ENCODE measurements around the gene MRPL10.
"Not testable (repeated sequence)": the region's sequence is repeated elsewhere in the genome, so short reads cannot be mapped to it uniquely, and the experiment has no call there.

Gene MRPL10

DNA sequence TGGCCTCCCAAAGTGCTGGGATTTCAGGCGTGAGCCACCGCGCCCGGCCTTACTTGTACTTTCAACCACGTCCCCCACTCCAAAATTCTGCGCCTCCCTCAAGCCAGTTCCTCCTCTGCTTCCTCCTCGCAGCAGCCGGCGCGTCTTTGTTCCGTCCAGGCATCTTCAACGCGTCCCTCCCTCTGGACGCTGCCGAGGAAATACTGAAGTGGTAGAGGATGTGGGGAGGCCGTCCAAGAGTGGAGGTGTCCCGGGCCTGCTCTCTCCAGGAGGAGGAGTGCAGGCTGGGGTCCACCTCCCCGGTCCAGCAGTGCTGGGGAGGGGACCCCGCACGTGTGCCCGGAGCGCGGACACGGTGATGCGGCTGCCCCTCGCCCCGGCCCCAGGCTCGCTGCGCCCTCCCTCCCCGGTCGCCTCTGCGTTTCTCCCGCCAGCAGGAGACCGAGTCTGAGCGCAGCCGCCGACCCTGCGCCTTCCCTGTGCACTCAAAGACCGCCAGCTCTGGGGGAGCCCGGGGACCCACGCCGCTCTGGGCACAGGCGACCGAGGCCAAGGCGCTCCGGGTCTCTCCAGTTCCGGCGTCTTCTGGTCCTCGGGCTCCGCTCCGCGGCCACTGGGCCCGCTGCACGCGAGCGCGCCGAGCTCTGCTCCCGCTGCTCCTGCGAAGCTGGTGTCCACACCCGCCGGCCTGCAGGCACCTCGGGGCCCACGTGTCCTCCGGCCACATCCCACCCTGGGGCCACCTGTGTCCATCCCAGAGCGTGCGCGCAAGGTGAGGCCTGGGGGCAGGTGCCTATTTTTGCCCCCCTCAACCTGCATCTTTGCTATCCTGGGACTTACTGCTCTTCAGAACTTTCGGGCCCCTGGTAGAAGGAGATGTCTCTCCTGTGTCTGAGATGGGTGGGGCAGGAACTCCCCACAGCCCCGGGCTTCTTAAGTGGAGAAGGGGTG lies 41.5 kb downstream of the MRPL10 start:
- DNase-seq: peak; percentile 45

DNA sequence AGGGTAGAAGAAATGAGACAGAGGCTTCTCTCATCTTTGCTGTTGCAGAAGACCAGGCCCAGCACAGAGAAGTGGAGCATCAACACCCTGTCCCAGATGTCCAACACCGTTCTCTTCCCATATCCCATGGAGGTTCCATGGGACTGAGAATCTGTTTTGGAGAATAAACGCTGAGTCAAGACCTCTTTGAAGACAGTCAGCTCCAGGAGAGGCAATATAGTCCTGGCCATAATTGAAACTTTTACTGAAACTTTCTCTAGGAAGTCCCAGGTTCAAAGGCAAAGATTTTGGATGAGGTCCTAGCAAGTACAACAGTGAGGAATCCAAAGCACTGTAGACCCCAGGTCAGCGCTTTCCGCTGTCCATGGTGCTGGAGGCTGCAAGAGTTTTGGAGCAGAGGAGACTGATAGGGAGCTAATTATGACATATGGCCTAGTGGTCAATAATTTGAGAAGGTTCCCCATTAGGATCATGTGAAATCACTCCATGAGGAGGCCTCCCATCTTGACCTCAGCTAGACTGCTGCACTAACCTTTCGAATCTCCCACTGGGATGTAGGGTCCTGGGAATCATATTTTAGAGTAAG lies 45.7 kb downstream of the MRPL10 start:
- DNase-seq: no peak

DNA sequence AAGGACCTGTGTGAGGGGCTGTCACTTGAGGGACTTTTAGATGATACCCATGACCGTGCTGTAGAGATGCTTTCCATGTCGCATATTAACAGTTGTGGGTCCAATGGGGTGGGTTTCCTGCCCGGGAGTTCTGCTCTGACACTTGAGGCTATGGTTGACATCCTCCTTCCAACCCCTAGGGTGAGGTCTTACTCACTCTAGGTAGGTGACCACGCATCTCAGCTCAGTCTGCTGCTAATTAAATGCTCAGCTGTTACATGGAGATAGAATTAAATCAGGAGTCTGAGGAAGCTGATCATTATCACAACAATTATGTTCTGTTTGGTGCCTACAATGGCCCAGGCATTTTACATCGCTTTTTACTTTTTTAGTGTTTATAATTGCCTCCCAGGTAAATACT lies 49.9 kb downstream of the MRPL10 start:
- no peak for DNase-seq

DNA sequence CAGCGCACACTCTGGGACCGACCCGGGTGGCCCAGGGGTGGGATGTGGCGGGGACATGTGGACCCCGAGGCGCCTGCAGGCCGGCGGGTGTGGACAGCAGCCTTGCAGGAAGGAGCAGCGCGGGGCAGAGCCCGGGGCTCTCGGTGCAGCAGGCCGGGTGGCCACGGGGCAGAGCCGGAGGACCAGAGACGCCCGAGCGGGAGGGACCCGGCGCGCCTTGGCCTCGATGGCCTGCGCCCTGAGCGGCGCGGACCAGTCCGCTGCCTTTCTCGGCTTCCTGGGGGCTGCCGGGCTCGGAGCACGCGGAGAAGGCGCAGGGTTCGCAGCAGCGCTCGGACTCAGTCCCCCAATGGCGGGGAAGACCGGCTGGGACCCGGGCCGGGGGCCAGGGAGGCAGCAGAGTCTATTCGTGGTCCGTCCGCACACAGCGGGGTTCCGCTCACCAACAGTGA lies 53.1 kb downstream of the MRPL10 start:
- DNase-seq: no peak

DNA sequence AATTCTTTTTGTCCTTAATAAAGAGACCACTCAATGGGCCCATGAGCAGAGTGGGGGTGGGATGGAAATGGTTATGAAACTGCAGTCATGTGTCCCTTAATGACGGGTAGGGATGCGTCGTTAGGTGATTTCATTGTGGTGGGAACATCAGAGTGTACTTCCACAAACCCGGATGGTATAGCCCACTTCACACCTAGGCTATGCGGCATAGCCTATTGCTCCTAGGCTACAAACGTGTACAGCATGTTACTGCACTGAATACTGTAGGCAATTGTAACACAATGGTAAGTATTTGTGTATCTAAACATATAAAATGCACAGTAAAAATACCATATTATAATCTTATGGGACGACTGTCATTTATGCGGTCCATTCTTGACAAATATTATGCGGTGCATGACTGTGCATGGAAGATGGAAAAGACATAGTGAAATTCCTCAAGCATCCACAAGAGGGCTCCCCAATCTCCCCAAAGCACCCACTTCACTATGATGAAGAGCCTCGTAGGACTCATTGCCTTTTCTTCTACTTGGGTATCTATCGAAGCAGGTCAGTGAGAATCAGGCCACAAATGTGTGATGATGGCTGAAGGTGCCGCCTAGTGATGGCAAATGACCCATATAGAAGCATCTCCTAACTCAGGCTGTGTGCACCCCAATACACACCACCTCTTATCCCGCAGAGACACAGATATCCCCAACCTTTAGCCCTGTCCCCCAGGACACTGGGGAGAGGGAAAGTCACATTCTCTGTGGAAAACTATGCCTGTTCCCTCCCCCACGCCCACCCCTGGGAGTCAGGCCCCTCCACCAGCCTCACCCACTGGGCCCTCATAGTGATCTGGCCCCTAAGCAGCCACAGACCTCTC lies 54.8 kb downstream of the MRPL10 start:
- DNase-seq: peak; percentile 18

DNA sequence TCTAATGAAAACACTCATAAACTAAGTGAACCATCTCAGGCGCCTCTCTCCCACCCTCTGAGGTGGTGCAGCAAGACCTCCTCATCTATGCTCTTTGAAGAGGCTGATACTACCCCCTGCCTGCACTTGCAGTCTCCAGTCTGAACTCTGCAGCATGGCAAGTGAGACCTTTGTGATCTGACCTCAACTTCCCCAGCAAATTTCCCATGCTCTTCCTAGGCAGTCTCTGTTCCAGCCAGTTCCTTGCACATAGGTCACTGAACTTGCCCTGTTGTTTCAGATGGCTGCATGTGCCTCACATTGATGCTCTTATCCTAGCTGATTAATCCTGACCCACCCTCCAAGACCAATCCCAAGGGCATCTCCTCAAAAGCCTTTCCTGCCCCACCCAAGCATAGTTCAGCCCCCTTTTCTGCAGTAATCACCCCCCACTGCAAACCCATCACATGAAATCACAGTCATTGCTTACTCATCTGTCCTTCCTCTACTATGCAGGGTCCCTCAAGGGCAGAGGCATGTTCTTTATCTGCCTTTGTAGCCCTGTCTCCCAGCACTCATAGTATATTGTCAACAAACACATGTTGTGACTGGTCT lies 56.3 kb downstream of the MRPL10 start:
- no peak for DNase-seq

DNA sequence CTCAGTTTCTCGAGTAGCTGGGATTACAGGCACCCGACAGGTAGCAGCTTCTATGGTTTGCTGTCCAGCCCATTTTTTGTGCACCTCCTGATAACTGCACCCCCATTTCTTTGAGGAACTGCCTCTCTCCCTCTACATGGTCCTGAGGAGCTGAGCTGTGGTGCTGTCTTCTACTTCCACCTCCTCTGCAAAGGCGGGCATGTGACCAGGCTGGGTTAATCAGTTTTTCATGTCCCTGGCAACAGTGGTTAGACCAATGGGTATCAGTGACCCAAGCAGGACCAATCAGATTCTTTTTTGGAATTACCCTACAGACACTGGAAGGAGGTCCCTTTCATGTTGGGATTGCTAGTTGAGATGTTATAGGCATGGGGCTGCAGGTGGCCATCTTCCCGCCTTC lies 57.0 kb downstream of the MRPL10 start:
- DNase-seq: no peak

DNA sequence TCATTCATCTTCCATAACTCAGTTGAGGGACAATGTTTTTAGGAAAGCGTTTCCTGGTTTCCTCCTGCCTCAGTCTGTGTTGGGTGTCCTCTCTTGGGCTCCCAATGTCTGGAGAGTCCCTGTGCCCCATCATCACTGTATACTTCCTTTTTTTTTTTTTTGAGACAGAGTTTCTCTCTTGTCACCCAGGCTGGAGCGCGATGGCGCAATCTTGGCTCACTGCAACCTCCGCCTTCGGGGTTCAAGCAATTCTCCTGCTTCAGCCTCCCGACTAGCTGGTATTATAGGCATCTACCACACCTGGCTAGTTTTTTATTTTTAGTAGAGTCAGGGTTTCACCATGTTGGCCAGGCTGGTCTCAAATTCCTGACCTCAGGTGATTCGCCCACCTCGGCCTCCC lies 57.7 kb downstream of the MRPL10 start:
- DNase-seq: not testable (repeated sequence)
